PFSK-1 (cell line): ENCODE measurements around the gene TK2.

Experiments
- FOXP2 ChIP-seq: optimal IDR thresholded peaks from 2 replicates; pipeline ENCODE3; 2011; ENCODE audit warnings: borderline replicate concordance, control low read depth, inconsistent platforms; ENCODE audit not compliant: insufficient read depth; ENCODE audit errors: extremely low read length, extremely low read depth
- POLR2AphosphoS5 ChIP-seq: IDR thresholded peaks from 2 replicates; pipeline ENCODE4 v1.6.1; 2012; ENCODE audit warnings: low read depth, mild to moderate bottlenecking, control low read depth, low read length, moderate library complexity
- SIN3A ChIP-seq: IDR thresholded peaks from 2 replicates; pipeline ENCODE4 v1.6.1; 2012; ENCODE audit warnings: mild to moderate bottlenecking, low read length, moderate library complexity, borderline replicate concordance; ENCODE audit not compliant: insufficient read depth
- TAF1 ChIP-seq: IDR thresholded peaks from 2 replicates; pipeline ENCODE4 v1.6.1; 2012; ENCODE audit warnings: low read length, control low read depth, borderline replicate concordance; ENCODE audit not compliant: insufficient read depth
- TF ChIP-seq, protein P1 (sequence below), 2 experiments: IDR thresholded peaks; 2 replicates each; pipeline versions ENCODE4 v1.6.1 to v1.8.0; 2011 to 2012; ENCODE audit warnings: low read depth in 2 of 2, low read length in 2 of 2, control low read depth in 1 of 2, inconsistent platforms in 1 of 2, mild to moderate bottlenecking in 1 of 2, moderate library complexity in 1 of 2; ENCODE audit not compliant: insufficient read depth in 1 of 2

TK2 gene

GRCh38 chr16:66470556-66470955 lies 79.4 kb downstream of the TK2 start:
- TF ChIP-seq TAF1: no peak
- TF ChIP-seq, protein P1, sequence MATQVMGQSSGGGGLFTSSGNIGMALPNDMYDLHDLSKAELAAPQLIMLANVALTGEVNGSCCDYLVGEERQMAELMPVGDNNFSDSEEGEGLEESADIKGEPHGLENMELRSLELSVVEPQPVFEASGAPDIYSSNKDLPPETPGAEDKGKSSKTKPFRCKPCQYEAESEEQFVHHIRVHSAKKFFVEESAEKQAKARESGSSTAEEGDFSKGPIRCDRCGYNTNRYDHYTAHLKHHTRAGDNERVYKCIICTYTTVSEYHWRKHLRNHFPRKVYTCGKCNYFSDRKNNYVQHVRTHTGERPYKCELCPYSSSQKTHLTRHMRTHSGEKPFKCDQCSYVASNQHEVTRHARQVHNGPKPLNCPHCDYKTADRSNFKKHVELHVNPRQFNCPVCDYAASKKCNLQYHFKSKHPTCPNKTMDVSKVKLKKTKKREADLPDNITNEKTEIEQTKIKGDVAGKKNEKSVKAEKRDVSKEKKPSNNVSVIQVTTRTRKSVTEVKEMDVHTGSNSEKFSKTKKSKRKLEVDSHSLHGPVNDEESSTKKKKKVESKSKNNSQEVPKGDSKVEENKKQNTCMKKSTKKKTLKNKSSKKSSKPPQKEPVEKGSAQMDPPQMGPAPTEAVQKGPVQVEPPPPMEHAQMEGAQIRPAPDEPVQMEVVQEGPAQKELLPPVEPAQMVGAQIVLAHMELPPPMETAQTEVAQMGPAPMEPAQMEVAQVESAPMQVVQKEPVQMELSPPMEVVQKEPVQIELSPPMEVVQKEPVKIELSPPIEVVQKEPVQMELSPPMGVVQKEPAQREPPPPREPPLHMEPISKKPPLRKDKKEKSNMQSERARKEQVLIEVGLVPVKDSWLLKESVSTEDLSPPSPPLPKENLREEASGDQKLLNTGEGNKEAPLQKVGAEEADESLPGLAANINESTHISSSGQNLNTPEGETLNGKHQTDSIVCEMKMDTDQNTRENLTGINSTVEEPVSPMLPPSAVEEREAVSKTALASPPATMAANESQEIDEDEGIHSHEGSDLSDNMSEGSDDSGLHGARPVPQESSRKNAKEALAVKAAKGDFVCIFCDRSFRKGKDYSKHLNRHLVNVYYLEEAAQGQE (IDR thresholded peaks at IDR 0.05; ENCODE audit: insufficient read depth in 1 of 2, low read depth in 2 of 2, low read length in 2 of 2): no peak
- no peak for TF ChIP-seq FOXP2
- TF ChIP-seq POLR2AphosphoS5: no peak
- TF ChIP-seq SIN3A: no peak

DNA sequence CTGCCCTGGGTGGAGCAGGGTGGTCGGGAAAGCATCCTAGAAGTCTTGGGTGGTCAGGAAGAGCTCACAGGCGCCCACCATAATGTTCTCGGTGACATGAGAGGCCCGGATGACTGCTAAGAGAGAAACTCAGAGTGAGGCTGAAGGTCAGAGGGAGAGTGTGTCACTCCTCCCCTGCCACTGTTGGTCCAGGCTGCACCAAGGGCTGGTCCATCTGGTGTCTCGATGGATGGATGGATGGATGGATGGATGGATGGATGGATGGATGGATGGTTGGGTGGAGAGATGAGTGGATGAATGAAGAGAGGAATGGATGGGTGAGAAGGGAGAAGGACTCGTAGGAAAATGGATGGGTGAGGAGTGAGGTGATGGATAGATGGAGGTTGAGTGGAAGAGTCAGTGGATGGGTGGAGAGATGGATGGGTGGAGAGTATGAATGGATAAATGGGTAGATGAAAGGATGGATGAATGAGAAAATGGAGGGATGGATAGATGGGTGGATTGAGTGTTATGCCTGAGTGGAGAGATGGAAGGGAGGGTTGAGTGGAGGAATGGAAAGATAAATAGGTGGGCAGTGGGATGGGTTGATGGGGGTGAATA lies 79.9 kb downstream of the TK2 start:
- TF ChIP-seq, protein P1 (IDR thresholded peaks at IDR 0.05; ENCODE audit: insufficient read depth in 1 of 2, low read depth in 2 of 2, low read length in 2 of 2): no peak
- TF ChIP-seq TAF1: no peak

DNA sequence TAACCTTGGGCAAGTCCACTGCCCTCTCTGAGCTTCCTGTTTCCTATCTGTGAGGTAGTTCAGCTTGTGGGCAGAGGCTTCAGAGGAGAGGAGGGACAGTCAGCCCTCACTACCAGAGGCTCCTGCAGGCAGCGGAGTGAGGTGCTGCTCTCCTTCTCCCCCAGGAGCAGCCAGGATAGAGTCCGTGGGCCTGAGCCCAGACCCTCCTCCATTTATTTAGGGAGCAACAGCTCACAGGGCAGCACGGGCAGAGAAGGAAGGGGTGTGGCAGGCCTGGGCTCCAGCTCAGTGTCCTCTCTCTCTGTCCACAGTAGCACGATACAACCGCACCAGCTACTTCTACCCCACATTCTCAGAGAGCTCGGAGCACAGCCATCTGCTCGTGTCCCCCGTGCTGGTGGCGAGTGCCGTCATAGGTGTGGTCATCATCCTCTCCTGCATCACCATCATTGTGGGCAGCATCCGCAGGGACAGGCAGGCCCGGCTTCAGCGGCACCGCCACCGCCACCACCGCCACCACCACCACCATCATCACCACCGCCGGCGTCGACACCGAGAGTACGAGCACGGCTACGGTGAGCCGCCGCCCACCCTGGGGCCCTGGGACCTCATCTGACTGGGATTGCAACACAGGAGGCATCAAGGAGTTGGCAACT lies 80.5 kb downstream of the TK2 start:
- TF ChIP-seq TAF1 (no peak), POLR2AphosphoS5 (no peak), SIN3A (no peak), FOXP2 (no peak)
- TF ChIP-seq, protein P1 (IDR thresholded peaks at IDR 0.05; ENCODE audit: insufficient read depth in 1 of 2, low read depth in 2 of 2, low read length in 2 of 2): no peak

DNA sequence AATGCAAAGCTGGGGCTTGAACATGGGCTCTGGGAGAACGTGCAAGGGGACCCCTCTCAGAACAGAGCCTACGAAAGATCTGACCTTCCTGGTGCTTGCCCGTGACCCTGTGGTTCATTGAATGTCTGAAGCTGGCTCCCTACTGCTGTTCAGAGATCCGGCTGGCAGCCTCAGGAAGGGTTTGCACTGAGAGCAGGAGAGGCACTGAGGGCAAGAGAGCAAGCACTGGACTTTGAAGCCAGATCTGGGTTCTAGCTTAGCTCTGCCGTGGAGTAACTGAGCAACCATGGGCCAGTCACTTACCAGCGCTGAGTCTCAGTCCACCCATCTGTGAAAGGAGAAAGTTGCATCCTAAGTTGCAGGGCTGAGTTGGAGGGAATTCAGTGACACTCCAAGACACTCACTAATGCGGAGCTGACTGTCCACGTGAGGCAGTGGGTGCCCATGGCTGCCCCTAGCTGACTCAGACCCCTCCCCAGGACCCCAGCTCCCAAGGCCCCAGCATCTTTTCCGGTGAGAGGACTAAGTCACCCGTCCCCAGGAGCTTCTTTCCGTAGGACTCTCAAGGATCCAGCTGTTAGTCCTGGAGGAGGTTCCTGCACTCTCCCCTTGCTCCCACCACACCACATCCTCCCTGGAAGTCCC lies 81.5 kb downstream of the TK2 start:
- TF ChIP-seq SIN3A (no peak), FOXP2 (no peak), POLR2AphosphoS5 (no peak)

DNA sequence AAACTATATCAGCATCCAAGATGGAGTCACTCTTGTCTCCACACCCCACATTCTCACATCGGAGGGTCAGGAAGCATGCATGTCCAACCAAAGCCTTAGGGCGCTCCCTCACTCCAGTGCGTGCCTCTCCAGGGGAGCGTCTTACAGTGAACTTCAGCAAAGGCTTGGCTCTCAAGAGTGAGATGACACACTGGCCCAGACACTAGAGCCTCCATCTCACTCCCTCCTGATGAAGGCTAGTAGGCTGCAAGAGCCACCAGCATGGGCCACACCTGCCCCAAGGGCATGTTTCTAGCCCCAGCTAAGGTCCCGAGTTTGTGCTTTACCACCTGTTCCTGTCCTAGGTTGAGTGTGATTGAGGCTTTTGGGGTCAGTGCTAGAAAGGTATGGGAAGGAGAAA lies 82.3 kb downstream of the TK2 start:
- TF ChIP-seq, protein P1 (IDR thresholded peaks at IDR 0.05; ENCODE audit: insufficient read depth in 1 of 2, low read depth in 2 of 2, low read length in 2 of 2): no peak
- no peak for TF ChIP-seq POLR2AphosphoS5
- TF ChIP-seq TAF1: no peak
- no peak for TF ChIP-seq FOXP2
- TF ChIP-seq SIN3A: no peak
